Posterior vena cava (tissue), 2 donors: ENCODE results near the gene PRKCH. TPM values are rescaled to one million over a fixed set of nuclear protein-coding genes. Genes with fewer than 3 reads are reported as not detected.
A peak's percentile ranks its signal among the peaks of the same experiment; 100 is the strongest.

ENCODE experiments used
- DNase-seq: peaks from one replicate; pipeline ENCODE4 v3.0.0-alpha.2; 2020; ENCODE audit warnings: low spot score
- intact Hi-C, 2 donors: fragments of 100-400 bp; cut with DNase I; formaldehyde crosslinking; loops; one replicate each; pipeline versions ENCODE4 v1.14.1 to v1.14.2; 2022 to 2023
- total RNA-seq, 2 donors: library from RNA; stranded (reverse); fragmentation: NEBNext Ultra II Directional; extraction: Animal tissue kit (Norgen Biotek cat#: 25700); gene quantifications; one replicate each; pipeline ENCODE4 v1.2.1, GENCODE V29; 2021
- donor health status: DM: yes; HTN: yes; CAD: no.
- donor health status: DM: yes; HTN: yes; CAD: no.

PRKCH gene
- total RNA-seq, 2 donors from 2014 or later: 37.3 to 37.5 TPM

- intact Hi-C loops: no loop called here
- DNase-seq: no peak
Observed at GRCh38 chr14:61434311-61434710, 112.9 kb downstream of the PRKCH start.

GRCh38 chr14:61435563-61436337 lies 114.4 kb downstream of the PRKCH start:
- intact Hi-C loops: no loop called here

GRCh38 chr14:61437381-61437780 lies 116.0 kb downstream of the PRKCH start:
- intact Hi-C loops: no loop called here

More at GRCh38 chr14:61435563-61436337, 114.4 kb downstream of the PRKCH start:
- DNase-seq: peak; percentile 82

GRCh38 chr14:61438036-61438435 lies 116.7 kb downstream of the PRKCH start:
- DNase-seq: no peak
- intact Hi-C loops: no loop called here

More at GRCh38 chr14:61437381-61437780, 116.0 kb downstream of the PRKCH start:
- no peak for DNase-seq

GRCh38 chr14:61438497-61438859 lies 117.1 kb downstream of the PRKCH start:
- DNase-seq: no peak
- intact Hi-C loops: no loop called here

GRCh38 chr14:61438860-61439765 lies 117.7 kb downstream of the PRKCH start:
- DNase-seq: no peak
- intact Hi-C loops: no loop called here

- intact Hi-C loops: loop anchor here in 1 of 2 donors (10.0 kb wide), 1 partner anchor 685 kb away; no protein-coding TSS in a partner anchor
- no peak for DNase-seq
Observed at GRCh38 chr14:61439779-61440418, 118.5 kb downstream of the PRKCH start.

GRCh38 chr14:61443481-61443880 lies 122.1 kb downstream of the PRKCH start:
- intact Hi-C loops: loop anchor here in 1 of 2 donors (10.0 kb wide), 1 partner anchor 681 kb away; no protein-coding TSS in a partner anchor
- DNase-seq: no peak

- intact Hi-C loops: loop anchor here in 1 of 2 donors (10.0 kb wide), 1 partner anchor 681 kb away; no protein-coding TSS in a partner anchor
- no peak for DNase-seq
Observed at GRCh38 chr14:61444215-61444768, 122.9 kb downstream of the PRKCH start.

- intact Hi-C loops: no loop called here
- no peak for DNase-seq
Observed at GRCh38 chr14:61451491-61451890, 130.1 kb downstream of the PRKCH start.

GRCh38 chr14:61451891-61452400 lies 130.6 kb downstream of the PRKCH start:
- no peak for DNase-seq
- intact Hi-C loops: no loop called here

- intact Hi-C loops: no loop called here
- DNase-seq: no peak
Observed at GRCh38 chr14:61452452-61452851, 131.1 kb downstream of the PRKCH start.

- intact Hi-C loops: no loop called here
- no peak for DNase-seq
Observed at GRCh38 chr14:61453103-61453767, 131.9 kb downstream of the PRKCH start.

- no peak for DNase-seq
- intact Hi-C loops: no loop called here
Observed at GRCh38 chr14:61454545-61454944, 133.2 kb downstream of the PRKCH start.

- DNase-seq: no peak
- intact Hi-C loops: no loop called here
Observed at GRCh38 chr14:61455351-61455750, 134.0 kb downstream of the PRKCH start.

GRCh38 chr14:61456720-61457119 lies 135.3 kb downstream of the PRKCH start:
- DNase-seq: peak; percentile 91
- intact Hi-C loops: no loop called here

GRCh38 chr14:61458766-61459165 lies 137.4 kb downstream of the PRKCH start:
- intact Hi-C loops: no loop called here
- DNase-seq: no peak

- intact Hi-C loops: no loop called here
- no peak for DNase-seq
Observed at GRCh38 chr14:61459229-61459628, 137.8 kb downstream of the PRKCH start.

- intact Hi-C loops: loop anchor here (2.0 to 10.0 kb wide), 3 partner anchors 275 to 377 kb away; no protein-coding TSS in a partner anchor
- DNase-seq: no peak
Observed at GRCh38 chr14:61460063-61460462, 138.7 kb downstream of the PRKCH start.
